A673 (cell line): ENCODE data around the gene IL10. TPM values are rescaled to one million over a fixed set of nuclear protein-coding genes. Genes with fewer than 3 reads are reported as not detected.

Source experiments
- BruUV-seq: library from RNA; stranded (reverse); fragments of 400-500 nt; replicated peaks from 2 replicates; lab custom pipeline; 2021; lab: Mats Ljungman, UMichigan
- CTCF ChIA-PET: fragments of 300-600 bp; sonication (Branson Sonifier 250); formaldehyde crosslinking; loops from one replicate; lab custom pipeline; 2022; ENCODE audit warnings: antibody characterized with exemption; lab: Charles Lee
- POLR2A ChIA-PET: fragments of 300-600 bp; sonication (Branson Sonifier 250); formaldehyde crosslinking; loops from one replicate; lab custom pipeline; 2022; ENCODE audit warnings: antibody characterized with exemption; ENCODE audit not compliant: low non-redundant PET; lab: Charles Lee
- DNase-seq: peaks from one replicate; pipeline ENCODE4 v3.0.0-alpha.2; 2015; ENCODE audit warnings: low spot score
- H3K27ac ChIP-seq: fragments of 200-600 bp; sonication (generic); 2 replicates; pipeline ENCODE4 v1.5.1; 2016; ENCODE audit warnings: mixed run types, low read depth, mild to moderate bottlenecking, mixed read lengths, antibody characterized with exemption, low read length; ENCODE audit not compliant: poor library complexity, severe bottlenecking
- H3K27me3 ChIP-seq: fragments of 200-600 bp; sonication (generic); replicated peaks from 2 replicates; pipeline ENCODE4 v1.6.1; 2017; ENCODE audit warnings: mixed run types, low read depth, mild to moderate bottlenecking, mixed read lengths, antibody characterized with exemption, low read length; ENCODE audit not compliant: insufficient read depth, poor library complexity
- H3K36me3 ChIP-seq: fragments of 200-600 bp; sonication (generic); 2 replicates; pipeline ENCODE4 v1.6.1; 2016; ENCODE audit warnings: mixed run types, mild to moderate bottlenecking, mixed read lengths, antibody characterized with exemption, low read length; ENCODE audit not compliant: insufficient read depth, poor library complexity, severe bottlenecking
- H3K4me1 ChIP-seq: fragments of 200-600 bp; sonication (generic); 2 replicates; pipeline ENCODE4 v1.6.1; 2017; ENCODE audit warnings: mixed run types, mild to moderate bottlenecking, mixed read lengths, antibody characterized with exemption, low read length; ENCODE audit not compliant: insufficient read depth, poor library complexity, severe bottlenecking
- H3K4me3 ChIP-seq: fragments of 200-600 bp; sonication (generic); 2 replicates; pipeline ENCODE4 v1.5.1; 2016; ENCODE audit warnings: low read depth, mixed run types, mild to moderate bottlenecking, mixed read lengths, low read length; ENCODE audit not compliant: poor library complexity, severe bottlenecking
- H3K9me3 ChIP-seq: fragments of 200-600 bp; sonication (generic); 2 replicates; pipeline ENCODE4 v1.6.1; 2016; ENCODE audit warnings: mixed run types, low read depth, mild to moderate bottlenecking, mixed read lengths, antibody characterized with exemption, low read length; ENCODE audit not compliant: poor library complexity, severe bottlenecking
- EZH2 ChIP-seq: fragments of 200-600 bp; sonication (generic); IDR thresholded peaks from 2 replicates; pipeline ENCODE4 v1.6.1; 2017; ENCODE audit warnings: borderline replicate concordance, low read depth, mild to moderate bottlenecking, mixed read lengths, antibody characterized with exemption, low read length; ENCODE audit not compliant: poor library complexity, severe bottlenecking
- intact Hi-C: fragments of 100-400 bp; cut with micrococcal nuclease; formaldehyde crosslinking; loops from one replicate; pipeline ENCODE4 v1.10.0; 2022; ENCODE audit not compliant: unreplicated experiment
- total RNA-seq: library from RNA; stranded (reverse); gene quantifications from 2 replicates; pipeline ENCODE4 v1.2.3, GENCODE V29; 2021
- TF ChIP-seq, protein P1 (sequence below): fragments of 300-800, 200-600 bp; sonication (generic); conservative IDR thresholded peaks from 2 replicates; pipeline ENCODE4 v1.5.1; 2017; ENCODE audit warnings: low read depth, mild to moderate bottlenecking, antibody characterized with exemption, low read length, moderate library complexity, mixed read lengths

IL10 gene
- total RNA-seq, 1 experiment from 2014 or later = not detected

DNA sequence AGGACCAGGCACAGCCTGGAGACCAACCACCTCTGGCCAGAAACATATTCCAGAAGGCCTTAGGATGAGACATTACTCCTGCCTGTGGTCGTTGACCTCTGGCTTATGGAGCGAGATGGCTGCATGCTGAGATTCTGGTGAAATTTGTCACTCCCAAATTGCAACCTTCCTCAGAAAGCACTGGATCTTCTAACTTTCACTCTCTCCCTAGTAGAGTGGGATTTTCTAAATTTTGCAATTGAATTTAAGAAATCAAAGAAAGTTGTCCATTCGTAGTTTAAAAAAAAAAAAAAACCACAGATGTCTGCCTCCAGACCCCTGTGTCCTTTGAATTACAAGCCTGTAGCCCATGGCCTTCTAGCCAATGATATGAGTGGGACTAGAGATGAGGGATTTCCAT, 28.6 kb upstream of the IL10 start:
- no TSS peak for BruUV-seq
- Histone ChIP-seq H3K27ac (no peak overlapping the region), H3K4me1 (no peaks in the 10 kb centered on the region), H3K27me3 (peaks cover 8% of the 10 kb centered on the region), H3K9me3 (no peaks in the 10 kb centered on the region), H3K4me3 (no peak overlapping the region), H3K36me3 (no peaks in the 10 kb centered on the region)
- ChIA-PET CTCF (no interaction called here), POLR2A (no interaction called here)
- TF ChIP-seq, protein P1, sequence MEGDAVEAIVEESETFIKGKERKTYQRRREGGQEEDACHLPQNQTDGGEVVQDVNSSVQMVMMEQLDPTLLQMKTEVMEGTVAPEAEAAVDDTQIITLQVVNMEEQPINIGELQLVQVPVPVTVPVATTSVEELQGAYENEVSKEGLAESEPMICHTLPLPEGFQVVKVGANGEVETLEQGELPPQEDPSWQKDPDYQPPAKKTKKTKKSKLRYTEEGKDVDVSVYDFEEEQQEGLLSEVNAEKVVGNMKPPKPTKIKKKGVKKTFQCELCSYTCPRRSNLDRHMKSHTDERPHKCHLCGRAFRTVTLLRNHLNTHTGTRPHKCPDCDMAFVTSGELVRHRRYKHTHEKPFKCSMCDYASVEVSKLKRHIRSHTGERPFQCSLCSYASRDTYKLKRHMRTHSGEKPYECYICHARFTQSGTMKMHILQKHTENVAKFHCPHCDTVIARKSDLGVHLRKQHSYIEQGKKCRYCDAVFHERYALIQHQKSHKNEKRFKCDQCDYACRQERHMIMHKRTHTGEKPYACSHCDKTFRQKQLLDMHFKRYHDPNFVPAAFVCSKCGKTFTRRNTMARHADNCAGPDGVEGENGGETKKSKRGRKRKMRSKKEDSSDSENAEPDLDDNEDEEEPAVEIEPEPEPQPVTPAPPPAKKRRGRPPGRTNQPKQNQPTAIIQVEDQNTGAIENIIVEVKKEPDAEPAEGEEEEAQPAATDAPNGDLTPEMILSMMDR = no peak
- no peak for TF ChIP-seq EZH2
- intact Hi-C loops = no loop called here
- DNase-seq = no peak

GRCh38 chr1:206800411-206800810, 28.1 kb upstream of the IL10 start:
- TF ChIP-seq, protein P1 = no peak
- TF ChIP-seq EZH2 = no peak
- intact Hi-C loops = no loop called here
- no peak for DNase-seq
- peaks cover 7% of the 10 kb centered on the region for H3K27me3 ChIP-seq
- H3K4me1 ChIP-seq = no peaks in the 10 kb centered on the region
- H3K4me3 ChIP-seq = no peak overlapping the region
- BruUV-seq = no TSS peak
- ChIA-PET POLR2A (no interaction called here), CTCF (no interaction called here)
- no peaks in the 10 kb centered on the region for H3K9me3 ChIP-seq
- no peak overlapping the region for H3K27ac ChIP-seq
- H3K36me3 ChIP-seq = no peaks in the 10 kb centered on the region

DNA sequence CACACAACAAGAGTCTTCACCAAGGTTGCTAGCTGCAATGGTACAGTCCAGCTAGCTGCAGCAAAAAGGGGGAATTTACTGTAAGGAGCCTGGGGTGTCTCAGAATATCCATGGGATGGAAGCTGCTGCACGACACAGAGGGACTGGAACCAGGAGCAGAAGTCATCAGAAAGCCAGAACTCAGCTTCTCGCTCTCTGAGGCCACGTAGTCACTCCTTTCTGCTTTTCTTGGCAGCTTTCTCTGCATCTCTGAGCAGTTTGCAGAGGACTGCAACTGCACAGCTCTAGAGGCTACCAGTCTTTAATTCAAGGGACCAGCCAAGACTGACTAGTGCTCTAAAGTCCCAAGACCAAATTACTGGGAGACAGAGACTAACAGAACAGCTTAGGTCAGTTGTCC, 27.0 kb upstream of the IL10 start:
- no peak overlapping the region for H3K4me3 ChIP-seq
- intact Hi-C loops = no loop called here
- no TSS peak for BruUV-seq
- POLR2A ChIA-PET = no interaction called here
- CTCF ChIA-PET = interaction anchor here (0.5 to 0.6 kb wide), 2 partner anchors 12 to 82 kb away, joined by 4 read pairs; no protein-coding TSS in a partner anchor
- no peaks in the 10 kb centered on the region for H3K36me3 ChIP-seq
- TF ChIP-seq, protein P1 = no peak
- no peak for TF ChIP-seq EZH2
- H3K27ac ChIP-seq = no peak overlapping the region
- H3K9me3 ChIP-seq = no peaks in the 10 kb centered on the region
- no peak for DNase-seq
- H3K4me1 ChIP-seq = no peaks in the 10 kb centered on the region
- no peaks in the 10 kb centered on the region for H3K27me3 ChIP-seq
